ENCODE results near the gene LRCOL1. TPM values are rescaled to one million over a fixed set of nuclear protein-coding genes. Genes with fewer than 3 reads are reported as not detected.
A peak's percentile ranks its signal among the peaks of the same experiment; 100 is the strongest.

The LRCOL1 gene
- total and polyA plus RNA-seq, 2 of the 8 experiments (the other 6 are each of a cell fraction or from before 2014, with no cell fraction given) = not detected

DNA sequence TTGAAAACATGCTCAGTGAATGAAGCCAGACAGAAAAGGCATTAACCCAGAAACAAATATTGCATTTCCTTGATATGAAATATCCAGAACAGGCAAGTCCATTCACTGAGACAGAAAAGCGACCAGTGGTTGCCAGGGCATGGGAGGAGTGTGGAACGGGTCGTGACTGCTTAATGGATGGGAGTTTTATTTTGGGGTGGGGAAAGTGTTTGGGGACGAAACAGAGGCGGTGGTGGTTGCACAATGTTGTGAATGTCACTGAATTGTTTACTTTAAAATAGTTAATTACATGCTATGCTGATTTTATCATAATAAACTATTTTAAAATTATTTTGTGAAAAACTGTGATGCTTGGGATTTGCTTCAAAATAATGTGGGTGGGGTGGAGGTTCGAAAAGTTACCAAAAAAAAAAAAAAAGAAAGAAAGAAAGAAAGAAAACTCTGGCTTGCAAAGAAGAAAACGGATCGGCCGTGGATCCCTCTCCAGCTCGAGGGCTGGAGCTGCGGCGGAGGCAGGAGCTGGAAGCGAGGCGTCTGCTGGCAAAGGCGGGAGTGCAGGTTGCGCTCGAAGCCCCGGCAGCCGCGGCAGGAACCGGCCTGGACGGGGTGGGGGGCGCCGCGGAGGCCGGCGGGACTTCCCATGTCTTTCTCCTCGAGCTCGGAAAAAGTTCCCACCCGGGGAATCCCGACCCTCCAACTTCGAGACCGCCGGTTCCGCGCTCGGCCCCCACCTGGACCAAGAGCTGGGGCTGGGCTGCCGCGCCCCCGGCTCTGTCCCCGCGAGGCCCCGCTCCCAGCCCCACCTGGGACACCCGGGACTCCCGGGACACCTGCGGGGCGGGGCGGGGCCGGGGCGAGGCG, 7.7 kb upstream of the LRCOL1 start (continued):
- TF ChIP-seq, protein P1, sequence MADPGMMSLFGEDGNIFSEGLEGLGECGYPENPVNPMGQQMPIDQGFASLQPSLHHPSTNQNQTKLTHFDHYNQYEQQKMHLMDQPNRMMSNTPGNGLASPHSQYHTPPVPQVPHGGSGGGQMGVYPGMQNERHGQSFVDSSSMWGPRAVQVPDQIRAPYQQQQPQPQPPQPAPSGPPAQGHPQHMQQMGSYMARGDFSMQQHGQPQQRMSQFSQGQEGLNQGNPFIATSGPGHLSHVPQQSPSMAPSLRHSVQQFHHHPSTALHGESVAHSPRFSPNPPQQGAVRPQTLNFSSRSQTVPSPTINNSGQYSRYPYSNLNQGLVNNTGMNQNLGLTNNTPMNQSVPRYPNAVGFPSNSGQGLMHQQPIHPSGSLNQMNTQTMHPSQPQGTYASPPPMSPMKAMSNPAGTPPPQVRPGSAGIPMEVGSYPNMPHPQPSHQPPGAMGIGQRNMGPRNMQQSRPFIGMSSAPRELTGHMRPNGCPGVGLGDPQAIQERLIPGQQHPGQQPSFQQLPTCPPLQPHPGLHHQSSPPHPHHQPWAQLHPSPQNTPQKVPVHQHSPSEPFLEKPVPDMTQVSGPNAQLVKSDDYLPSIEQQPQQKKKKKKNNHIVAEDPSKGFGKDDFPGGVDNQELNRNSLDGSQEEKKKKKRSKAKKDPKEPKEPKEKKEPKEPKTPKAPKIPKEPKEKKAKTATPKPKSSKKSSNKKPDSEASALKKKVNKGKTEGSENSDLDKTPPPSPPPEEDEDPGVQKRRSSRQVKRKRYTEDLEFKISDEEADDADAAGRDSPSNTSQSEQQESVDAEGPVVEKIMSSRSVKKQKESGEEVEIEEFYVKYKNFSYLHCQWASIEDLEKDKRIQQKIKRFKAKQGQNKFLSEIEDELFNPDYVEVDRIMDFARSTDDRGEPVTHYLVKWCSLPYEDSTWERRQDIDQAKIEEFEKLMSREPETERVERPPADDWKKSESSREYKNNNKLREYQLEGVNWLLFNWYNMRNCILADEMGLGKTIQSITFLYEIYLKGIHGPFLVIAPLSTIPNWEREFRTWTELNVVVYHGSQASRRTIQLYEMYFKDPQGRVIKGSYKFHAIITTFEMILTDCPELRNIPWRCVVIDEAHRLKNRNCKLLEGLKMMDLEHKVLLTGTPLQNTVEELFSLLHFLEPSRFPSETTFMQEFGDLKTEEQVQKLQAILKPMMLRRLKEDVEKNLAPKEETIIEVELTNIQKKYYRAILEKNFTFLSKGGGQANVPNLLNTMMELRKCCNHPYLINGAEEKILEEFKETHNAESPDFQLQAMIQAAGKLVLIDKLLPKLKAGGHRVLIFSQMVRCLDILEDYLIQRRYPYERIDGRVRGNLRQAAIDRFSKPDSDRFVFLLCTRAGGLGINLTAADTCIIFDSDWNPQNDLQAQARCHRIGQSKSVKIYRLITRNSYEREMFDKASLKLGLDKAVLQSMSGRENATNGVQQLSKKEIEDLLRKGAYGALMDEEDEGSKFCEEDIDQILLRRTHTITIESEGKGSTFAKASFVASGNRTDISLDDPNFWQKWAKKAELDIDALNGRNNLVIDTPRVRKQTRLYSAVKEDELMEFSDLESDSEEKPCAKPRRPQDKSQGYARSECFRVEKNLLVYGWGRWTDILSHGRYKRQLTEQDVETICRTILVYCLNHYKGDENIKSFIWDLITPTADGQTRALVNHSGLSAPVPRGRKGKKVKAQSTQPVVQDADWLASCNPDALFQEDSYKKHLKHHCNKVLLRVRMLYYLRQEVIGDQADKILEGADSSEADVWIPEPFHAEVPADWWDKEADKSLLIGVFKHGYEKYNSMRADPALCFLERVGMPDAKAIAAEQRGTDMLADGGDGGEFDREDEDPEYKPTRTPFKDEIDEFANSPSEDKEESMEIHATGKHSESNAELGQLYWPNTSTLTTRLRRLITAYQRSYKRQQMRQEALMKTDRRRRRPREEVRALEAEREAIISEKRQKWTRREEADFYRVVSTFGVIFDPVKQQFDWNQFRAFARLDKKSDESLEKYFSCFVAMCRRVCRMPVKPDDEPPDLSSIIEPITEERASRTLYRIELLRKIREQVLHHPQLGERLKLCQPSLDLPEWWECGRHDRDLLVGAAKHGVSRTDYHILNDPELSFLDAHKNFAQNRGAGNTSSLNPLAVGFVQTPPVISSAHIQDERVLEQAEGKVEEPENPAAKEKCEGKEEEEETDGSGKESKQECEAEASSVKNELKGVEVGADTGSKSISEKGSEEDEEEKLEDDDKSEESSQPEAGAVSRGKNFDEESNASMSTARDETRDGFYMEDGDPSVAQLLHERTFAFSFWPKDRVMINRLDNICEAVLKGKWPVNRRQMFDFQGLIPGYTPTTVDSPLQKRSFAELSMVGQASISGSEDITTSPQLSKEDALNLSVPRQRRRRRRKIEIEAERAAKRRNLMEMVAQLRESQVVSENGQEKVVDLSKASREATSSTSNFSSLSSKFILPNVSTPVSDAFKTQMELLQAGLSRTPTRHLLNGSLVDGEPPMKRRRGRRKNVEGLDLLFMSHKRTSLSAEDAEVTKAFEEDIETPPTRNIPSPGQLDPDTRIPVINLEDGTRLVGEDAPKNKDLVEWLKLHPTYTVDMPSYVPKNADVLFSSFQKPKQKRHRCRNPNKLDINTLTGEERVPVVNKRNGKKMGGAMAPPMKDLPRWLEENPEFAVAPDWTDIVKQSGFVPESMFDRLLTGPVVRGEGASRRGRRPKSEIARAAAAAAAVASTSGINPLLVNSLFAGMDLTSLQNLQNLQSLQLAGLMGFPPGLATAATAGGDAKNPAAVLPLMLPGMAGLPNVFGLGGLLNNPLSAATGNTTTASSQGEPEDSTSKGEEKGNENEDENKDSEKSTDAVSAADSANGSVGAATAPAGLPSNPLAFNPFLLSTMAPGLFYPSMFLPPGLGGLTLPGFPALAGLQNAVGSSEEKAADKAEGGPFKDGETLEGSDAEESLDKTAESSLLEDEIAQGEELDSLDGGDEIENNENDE (IDR thresholded peaks at IDR 0.05; ENCODE audit: insufficient replicate concordance, low read length) = no peak
- no peak for TF ChIP-seq RNF2 (IDR thresholded peaks at IDR 0.05; ENCODE audit: borderline replicate concordance, low read depth, low read length, missing control alignments, poor library complexity, severe bottlenecking)
- TF ChIP-seq, protein P2, sequence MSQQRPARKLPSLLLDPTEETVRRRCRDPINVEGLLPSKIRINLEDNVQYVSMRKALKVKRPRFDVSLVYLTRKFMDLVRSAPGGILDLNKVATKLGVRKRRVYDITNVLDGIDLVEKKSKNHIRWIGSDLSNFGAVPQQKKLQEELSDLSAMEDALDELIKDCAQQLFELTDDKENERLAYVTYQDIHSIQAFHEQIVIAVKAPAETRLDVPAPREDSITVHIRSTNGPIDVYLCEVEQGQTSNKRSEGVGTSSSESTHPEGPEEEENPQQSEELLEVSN (IDR thresholded peaks at IDR 0.05) = peak; percentile 99
- 0 out of 2 replicates have a peak, but pooled peaks have one; percentile 42 for TF ChIP-seq SUZ12 (IDR thresholded peaks at IDR 0.05; ENCODE audit: low read length)
- no peak for TF ChIP-seq NANOG (IDR thresholded peaks at IDR 0.05; ENCODE audit: insufficient read depth, low read depth, low read length, poor library complexity, severe bottlenecking)
- peak in 1 of 2 experiments; percentile 23; a peak in 1 of 3 replicates for TF ChIP-seq EP300 (IDR thresholded peaks at IDR 0.05; ENCODE audit: borderline replicate concordance in 1 of 2, low read depth in 2 of 2, low read length in 2 of 2)
- TF ChIP-seq, protein P3, sequence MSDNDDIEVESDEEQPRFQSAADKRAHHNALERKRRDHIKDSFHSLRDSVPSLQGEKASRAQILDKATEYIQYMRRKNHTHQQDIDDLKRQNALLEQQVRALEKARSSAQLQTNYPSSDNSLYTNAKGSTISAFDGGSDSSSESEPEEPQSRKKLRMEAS (IDR thresholded peaks at IDR 0.05) = peak; percentile 95

All from H1 (cell line).